ENCODE measurements around the gene GUK1. TPM values are rescaled to one million over a fixed set of nuclear protein-coding genes. Genes with fewer than 3 reads are reported as not detected.

GUK1 gene
- total RNA-seq, 1 donor, result 367 TPM

- TF ChIP-seq CTCF (IDR thresholded peaks at IDR 0.05; ENCODE audit: insufficient read depth, low read depth, low read length), result no peak
- no peak for DNase-seq (ENCODE audit: low read depth)
- H3K4me3 ChIP-seq (ENCODE audit: low read depth, low read length), result no peak overlapping the region
These were observed 34.6 kb upstream of the GUK1 start for GRCh38 chr1:228105270-228105995.

- H3K4me3 ChIP-seq (ENCODE audit: low read depth, low read length), result no peak overlapping the region
- DNase-seq (ENCODE audit: low read depth), result no peak
- no peak for TF ChIP-seq CTCF (IDR thresholded peaks at IDR 0.05; ENCODE audit: insufficient read depth, low read depth, low read length)
These were observed 33.9 kb upstream of the GUK1 start for GRCh38 chr1:228105996-228106799.

GRCh38 chr1:228106800-228107054, 33.4 kb upstream of the GUK1 start:
- no peak for DNase-seq (ENCODE audit: low read depth)
- no peak overlapping the region for H3K4me3 ChIP-seq (ENCODE audit: low read depth, low read length)
- no peak for TF ChIP-seq CTCF (IDR thresholded peaks at IDR 0.05; ENCODE audit: insufficient read depth, low read depth, low read length)

- DNase-seq (ENCODE audit: low read depth), result no peak
- no peak overlapping the region for H3K4me3 ChIP-seq (ENCODE audit: low read depth, low read length)
- no peak for TF ChIP-seq CTCF (IDR thresholded peaks at IDR 0.05; ENCODE audit: insufficient read depth, low read depth, low read length)
These were observed 32.4 kb upstream of the GUK1 start for GRCh38 chr1:228107636-228108035.

GRCh38 chr1:228108055-228108690, 31.9 kb upstream of the GUK1 start:
- no peak for DNase-seq (ENCODE audit: low read depth)
- TF ChIP-seq CTCF (IDR thresholded peaks at IDR 0.05; ENCODE audit: insufficient read depth, low read depth, low read length), result no peak

GRCh38 chr1:228108742-228109072, 31.4 kb upstream of the GUK1 start:
- no peak for TF ChIP-seq CTCF (IDR thresholded peaks at IDR 0.05; ENCODE audit: insufficient read depth, low read depth, low read length)
- no peak for DNase-seq (ENCODE audit: low read depth)
- peak overlapping the region; percentile 98 for H3K4me3 ChIP-seq (ENCODE audit: low read depth, low read length)

More at GRCh38 chr1:228108055-228108690, 31.9 kb upstream of the GUK1 start:
- H3K4me3 ChIP-seq (ENCODE audit: low read depth, low read length), result peak overlapping the region; percentile 98
